CD4-positive, alpha-beta T cell treated with Interferon gamma for 1 hour (primary cell): ENCODE results near the gene TMIGD2.

Experiments
- DNase-seq: peaks from one replicate; pipeline ENCODE4 v3.0.0-alpha.2; 2020

TMIGD2 gene

GRCh38 chr19:4326215-4326836 is 24.1 kb upstream of the TMIGD2 start:
- DNase-seq: no peak

GRCh38 chr19:4324228-4324627 is 22.0 kb upstream of the TMIGD2 start:
- DNase-seq: no peak

GRCh38 chr19:4323692-4324091 is 21.5 kb upstream of the TMIGD2 start:
- no peak for DNase-seq

GRCh38 chr19:4322942-4323665 is 20.9 kb upstream of the TMIGD2 start:
- DNase-seq: no peak

DNA sequence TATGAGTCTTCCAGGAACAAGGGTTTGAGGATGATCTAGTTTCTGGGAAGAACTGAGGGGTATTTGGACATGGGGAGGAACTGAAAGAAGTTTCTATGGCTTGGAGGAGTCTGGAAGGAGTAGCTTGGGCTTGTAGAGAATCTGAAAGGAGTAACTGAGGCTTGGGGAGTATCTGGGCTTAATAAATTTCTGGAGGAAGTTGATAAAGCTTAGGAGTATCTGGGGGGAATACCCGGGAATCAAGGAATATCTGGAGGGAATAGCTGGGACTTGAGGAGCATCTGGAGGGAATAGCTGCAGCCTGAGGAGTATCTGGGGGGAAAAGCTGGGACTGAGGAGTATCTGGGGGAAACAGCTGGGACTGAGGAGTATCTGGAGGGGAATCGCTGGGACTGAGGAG is 18.2 kb upstream of the TMIGD2 start:
- no peak for DNase-seq

DNA sequence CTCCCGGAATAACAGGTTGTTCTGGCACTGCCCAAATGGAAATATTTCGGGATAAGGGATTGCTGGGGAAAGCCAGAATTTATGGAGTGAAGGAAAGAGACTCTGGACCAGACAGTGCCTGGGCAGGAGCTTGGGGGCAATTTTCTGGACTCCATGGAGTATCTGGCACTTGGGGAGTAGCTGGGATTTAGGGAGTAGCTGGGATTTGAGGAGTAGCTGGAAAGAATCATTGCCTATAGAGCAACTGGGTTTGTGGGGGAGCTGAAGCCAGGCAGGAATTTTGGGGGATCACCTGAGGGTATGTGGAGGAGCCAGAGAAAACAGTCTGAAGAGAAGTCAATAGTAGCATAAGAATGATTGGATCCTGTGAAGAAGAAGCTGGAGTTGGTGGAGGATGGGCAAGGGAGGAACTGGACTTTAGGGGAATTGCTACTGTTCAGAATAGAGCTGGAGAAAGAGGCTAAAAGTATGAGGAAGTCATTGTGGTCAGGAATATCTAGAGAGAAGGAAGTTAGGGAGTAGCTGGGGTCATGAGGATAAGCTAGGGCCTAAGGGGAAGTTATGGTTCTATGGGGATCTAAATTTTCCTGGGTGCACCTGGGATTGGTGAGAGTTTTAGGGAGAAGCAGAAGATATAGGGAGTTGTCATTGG is 17.0 kb upstream of the TMIGD2 start:
- DNase-seq: no peak

DNA sequence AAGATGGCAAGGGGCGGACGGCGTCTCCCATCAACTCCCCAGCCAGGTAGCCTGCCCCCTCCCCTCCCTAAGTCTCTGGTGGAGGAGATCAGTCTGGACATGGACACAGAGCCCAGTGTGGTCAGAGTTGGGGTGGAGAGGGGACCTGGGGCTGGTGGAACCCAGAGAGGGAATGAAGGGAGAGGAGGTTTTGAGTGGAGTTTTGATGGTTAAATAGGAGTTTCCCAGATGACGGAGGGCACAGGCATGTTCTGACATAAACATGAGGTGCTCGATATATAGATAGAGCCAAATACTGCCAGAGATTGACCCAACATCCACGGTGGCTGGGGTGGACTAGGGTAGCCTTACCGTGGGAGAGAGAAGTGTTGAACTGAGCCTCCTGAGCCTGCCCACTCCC is 16.3 kb upstream of the TMIGD2 start:
- no peak for DNase-seq

- DNase-seq: no peak
Measured at GRCh38 chr19:4316956-4317355, 14.8 kb upstream of the TMIGD2 start.

GRCh38 chr19:4313847-4314490 is 11.8 kb upstream of the TMIGD2 start:
- no peak for DNase-seq

DNA sequence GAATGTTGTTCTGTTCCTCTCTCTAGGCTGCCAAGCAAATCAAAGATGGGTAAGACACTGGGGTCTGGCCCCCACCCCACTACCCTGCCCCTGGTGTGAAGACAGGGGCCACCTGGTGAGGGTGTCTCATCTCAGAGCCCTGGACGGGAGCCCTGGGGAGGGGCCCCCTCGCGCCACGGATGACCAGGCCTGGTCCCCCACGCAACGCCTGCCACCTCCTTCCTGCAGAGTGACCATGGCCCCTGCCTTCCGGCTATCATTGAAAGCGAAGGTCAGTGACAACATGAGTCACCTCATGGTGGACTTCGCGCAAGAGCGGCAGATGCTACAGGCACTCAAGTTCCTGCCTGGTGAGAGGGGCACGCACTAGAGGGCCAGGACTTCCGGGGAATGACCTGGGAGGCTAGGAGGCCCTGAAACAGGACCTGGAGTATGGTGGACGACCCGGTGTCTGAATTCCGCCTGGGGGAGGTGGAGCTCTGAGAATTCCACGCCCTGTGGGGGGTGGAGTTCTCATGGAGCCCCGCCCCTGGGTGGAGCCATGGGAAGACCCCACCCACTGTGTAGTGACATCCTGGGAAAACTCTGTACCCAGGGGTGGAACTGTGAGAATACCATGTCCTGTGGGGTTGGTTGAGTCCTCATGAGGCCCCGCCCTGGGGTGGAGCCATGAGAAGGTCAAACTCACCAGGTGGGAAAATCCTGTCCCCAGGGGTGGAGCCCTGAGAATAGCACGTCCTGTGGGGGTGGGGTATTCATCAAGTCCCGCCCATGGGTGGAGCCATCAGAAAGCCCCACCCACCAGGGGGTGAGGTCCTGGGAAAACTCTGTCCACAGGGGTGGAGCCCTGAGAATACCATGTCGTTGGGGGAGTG is 8.3 kb upstream of the TMIGD2 start:
- DNase-seq: no peak

DNA sequence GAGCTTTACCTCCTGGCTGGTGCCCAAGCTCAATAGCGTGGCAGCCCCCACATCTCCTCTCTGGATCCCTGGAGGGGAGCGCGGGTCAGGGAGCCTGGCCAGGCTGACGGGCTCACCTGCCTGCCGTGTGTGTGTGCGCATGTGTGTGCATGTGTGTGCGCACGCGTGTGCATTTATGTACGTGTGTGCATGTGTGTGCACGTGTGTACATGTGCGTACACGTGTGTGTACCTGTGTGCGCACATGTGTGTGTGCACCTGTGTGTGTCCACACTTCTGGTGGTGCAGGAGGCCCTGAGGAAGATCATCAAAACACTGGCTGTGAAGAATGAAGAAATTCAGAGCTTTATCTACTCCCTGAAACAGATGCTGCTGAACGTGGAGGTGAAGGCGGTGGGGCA is 3.5 kb upstream of the TMIGD2 start:
- no peak for DNase-seq

GRCh38 chr19:4305257-4305612 is 3.0 kb upstream of the TMIGD2 start:
- no peak for DNase-seq

DNA sequence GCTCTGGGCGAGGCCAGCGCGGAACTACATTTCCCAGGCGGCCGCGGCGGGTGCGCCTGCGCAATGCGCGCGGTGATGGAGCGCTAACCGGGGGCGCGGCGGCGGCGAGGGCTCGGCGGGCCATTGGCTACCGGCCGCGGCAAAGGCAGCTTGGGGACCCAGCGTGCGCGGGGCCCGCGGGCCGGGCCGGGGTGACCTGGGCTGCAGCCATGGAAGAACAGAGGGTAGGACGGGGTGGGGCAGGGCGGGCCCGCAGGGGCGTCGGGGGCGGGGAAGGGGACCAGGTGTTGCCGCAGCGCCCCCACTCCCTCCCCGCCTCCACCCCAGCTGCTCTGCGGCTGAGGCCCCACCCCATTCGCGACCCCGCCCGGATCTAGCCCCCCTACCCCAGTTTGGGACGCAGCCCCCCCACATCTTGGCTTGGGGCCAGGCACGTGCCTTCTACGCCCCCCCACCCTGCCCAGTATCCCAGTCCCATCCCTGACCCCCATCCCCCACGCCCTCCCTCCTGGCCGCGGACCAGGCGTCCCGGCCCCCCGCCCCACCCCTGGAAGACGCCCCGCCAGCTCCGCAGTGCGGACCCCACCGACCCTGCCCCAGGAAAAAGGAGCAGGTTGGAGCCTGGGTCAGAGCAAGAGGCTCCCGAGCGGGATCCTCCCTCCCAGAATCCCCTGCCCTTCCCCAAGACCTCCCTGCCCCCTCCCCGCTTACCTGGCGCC is 2.5 kb upstream of the TMIGD2 start, which contains the start of gene FSD1:
TSS of gene FSD1 (plus strand) at position 61 of the 719 bp plus-strand sequence. CDS start at position 210, 149 bp downstream.
- peak; percentile 60 for DNase-seq

- no peak for DNase-seq
Measured at GRCh38 chr19:4303819-4304537, 1.8 kb upstream of the TMIGD2 start.

DNA sequence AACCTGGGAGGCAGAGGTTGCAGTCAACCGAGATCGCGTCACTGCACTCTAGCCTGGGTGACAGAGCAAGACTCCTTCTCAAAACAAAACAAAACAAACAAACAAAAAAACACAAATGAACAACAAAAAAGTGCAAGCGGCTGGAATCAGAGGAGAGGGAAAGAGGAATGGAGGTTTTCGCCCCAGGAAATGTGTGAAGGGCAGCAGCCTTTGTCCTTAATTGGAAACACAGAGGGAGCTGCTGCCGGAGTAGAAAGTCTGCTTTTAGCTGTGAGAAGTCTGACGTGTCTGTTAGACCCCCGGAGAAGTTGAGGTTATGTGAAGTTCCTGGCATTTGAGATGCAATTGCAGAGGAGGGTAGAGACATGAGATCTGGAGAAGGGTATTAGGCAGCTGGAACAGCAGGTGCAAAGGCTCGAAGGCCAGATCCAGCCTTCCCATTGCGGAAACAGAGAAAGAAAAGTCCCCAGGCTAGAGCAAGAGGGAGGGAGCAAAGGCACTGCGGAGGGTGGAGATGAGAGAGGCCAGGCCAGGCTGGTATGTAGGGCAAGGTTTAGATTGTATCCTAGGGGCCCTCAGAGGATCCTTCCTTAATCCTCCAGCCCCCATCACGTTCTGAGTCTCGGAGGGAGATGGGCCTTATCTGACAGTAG is 473 bp downstream of the TMIGD2 start:
- DNase-seq: no peak

DNA sequence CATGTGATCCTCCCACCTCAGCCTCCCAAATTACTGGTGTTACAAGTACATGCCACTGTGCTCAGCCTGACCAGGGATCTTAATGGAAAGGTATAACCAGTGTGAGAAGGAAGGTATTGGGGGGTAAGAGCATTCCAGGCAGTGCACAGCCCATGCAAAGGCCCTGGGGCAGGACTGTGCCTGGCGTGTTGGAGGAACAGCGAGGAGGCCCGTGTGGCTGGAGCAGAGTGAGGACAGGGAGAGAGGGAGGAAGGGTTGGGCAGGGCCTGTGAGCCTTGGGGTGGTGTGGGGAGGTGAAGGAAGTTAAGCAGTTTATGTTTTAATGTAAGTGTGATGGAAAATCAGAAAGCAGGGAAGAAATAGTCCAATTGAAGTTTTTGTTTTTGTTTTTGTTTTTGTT is 1.6 kb downstream of the TMIGD2 start:
- no peak for DNase-seq

DNA sequence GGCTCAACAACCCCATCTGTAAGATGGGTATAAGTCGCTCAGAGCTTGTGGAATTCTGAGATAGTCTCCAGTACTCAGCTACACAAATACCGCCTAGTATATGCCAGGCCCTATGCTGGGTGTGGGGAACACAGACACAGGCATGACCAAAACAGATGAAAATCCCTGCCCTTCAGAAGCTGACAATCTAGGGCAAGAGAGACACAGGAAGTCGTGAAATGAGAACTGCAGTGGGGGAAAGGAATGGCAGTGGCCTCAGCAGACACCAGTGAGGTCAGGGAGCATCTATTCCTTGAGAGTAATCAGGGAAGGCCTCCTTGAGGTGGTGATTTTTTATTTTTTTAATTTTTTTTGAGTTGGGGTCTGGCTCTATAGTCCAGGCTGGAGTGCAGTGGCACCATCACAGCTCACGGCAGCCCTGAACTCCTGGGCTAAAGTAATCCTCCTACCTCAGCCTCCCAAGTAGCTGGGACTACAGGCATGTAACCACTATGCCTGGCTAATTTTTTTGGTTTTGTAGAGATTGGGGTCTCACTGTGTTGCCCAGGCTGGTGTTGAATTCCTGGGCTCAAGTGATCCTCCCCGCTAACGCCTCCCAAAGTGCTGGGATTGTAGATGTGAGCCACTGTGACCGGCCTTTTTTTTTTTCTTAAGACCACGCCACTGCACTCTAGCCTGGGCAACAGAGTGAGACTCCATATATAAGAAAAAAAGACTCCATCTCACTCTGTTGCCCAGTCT is 3.2 kb downstream of the TMIGD2 start:
- DNase-seq: no peak

DNA sequence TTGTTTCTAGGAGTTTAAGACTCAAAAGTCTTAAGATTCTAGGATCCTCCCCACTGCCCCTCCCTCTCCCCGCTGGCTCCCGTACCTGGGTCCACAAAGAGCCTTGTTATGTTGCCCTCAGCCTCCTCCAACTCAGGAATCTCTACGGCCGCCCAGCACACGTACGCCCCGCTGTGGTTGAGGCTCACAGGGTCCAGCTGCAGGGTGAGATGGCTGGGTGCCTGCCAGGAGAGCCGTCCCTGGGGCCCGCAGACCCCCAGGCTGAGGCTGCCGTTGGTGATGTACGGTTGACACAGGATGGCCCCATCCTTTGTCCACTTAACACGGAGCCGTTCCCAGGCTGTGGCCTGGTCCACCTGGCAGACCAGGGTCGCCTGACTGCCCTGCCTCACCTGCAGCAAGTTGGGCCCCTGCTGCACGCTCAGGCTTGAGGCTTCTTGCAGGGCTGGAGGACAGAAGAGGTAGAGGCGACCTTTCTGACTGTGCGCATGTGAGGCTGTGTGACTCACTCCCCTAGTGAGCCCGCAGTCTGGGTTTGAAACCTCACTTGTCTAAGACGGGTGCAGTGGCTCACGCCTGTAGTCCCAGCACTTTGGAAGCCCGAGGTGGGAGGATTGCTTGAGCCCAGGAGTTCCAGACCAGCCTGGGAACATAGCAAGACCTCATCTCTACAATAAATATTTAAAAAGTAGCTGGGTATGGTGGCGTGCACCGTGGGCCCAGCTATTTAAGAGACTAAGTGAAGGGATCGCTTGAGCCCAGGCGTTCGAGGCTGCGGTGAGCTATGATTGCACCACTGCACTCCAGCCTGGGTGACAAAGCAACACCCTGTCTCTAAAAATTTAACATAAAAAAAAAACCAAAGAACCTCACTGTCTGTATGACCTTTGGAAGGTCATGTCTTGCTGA is 4.0 kb downstream of the TMIGD2 start:
- no peak for DNase-seq
